HG03565 (cell line): ENCODE data around the gene TMC3.
"Not testable (repeated sequence)": the region's sequence is repeated elsewhere in the genome, so short reads cannot be mapped to it uniquely, and the experiment has no call there.

Experiments
- ATAC-seq: cut with Tn5 transposase; IDR thresholded peaks from one replicate; pipeline ENCODE4 v1.9.1; 2021; ENCODE audit warnings: mild to moderate bottlenecking, moderate library complexity; ENCODE audit not compliant: unreplicated experiment

Gene TMC3

DNA sequence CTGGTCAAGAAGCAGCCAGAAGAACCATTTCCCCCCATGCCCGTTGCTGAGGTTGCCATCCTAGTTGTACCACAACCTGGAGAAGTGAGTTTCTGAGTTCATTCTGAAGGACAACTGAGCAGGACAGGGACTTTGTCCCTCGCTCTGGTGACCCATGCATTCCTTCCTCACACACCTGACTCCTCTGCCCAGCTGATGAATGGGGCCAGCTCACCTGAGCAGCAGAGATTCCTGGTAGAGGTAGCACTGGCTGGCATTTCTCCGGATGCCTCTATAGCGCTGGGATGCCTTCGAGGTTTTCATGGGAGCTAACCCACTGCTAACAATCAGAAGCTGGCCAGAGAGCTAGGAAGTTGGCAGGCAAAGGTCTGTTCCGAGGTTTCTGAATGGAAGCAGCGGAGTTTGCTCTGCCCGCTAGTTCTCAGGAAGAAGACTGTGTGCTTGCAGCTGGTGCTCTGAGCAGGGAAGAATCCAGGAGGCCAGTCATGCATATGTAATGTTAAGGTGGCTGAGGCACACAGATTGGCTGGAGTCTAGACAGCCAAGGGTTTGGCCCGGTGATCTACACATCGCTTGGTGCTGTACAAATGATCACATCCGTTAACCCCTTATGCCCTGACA is at the start of gene TMC3:
TSS of gene TMC3 (minus strand) at position 439 of the 621 bp plus-strand sequence. CDS start at position 303, 136 bp downstream.
- ATAC-seq, result no peak

DNA sequence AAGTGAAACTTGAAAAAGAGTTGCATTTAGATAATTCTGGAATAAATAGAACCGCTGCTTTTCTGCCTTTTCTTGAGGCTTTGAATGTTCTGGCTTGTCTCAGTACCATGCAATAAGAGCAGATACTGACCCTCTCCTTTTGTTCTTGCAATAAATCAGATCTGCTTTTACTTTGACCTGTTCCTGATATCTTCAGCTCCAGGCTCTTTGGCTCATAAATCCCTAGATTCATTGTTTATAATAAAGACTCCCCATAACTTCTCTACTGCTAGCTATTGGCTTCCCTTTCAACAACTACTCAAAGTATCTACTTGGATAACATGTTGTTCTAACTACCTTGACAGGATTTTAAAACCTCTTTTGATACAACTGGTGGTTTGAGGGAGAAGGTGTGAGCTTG is 47.4 kb upstream of the TMC3 start:
- no peak for ATAC-seq

DNA sequence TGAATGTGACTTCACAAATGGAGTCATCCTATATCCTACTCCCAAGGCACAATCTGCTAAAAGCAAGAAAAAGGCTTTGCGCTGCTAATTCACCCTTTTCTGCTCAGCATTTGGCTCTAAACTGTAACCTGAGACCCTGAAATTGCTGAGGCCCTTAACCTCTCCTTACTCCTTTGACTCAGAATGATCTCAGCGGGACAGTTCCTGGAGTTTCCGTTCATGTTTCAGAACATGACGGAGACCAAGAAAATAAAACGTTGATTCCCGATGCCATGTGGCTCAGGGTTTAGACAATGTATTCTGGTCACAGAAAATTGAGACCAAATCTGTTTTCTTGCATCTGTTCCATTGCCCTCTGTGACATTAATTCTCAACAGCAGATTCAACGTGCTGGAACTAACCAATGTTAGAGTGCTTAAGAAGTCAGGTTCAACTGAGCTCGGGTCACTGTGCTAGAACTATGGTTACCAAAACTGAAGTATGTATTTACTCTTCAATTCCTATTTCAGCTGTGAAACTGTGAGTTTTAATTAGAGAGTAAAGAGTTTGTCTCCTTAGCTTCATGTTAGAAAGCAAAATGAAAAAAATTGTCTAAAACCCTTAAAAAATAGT is 45.4 kb upstream of the TMC3 start:
- no peak for ATAC-seq

DNA sequence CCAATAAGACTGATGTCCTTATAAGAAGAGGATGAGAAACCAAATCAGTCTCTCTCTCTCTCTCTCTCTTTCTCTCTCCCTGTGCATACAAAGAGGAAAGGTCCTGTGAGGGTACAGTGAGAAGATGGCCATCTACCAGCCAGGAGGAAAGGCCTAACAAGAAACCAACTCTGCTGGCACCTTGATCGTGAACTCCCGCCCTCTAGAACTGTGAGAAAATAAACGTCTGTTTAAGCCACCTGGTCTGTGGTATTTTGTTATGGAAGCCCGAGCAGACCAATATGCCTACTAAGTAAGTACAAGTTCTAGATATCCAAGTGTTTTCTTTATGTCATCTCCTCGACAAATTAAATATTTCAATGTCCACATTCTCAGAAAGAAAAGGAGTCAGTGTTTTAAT is 44.9 kb upstream of the TMC3 start:
- ATAC-seq, result no peak

DNA sequence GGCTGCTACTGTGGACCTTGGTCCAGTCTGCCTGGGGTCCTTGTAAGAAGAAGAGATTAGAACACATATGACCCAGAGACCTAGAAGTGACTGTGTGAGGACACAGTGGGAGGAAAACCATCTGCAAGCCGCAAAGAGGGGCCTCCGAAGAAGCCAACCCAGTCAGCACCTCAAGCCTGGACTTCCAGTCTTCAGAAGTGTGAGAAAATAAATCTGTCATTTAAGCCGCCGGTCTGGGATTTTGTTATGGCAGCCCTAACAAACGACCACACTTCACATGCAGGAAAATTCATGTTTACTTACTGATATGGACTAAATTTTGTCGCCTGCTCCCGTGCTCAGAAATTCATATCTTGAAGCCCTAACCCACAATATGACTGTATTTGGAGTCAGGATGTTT is 44.4 kb upstream of the TMC3 start:
- ATAC-seq, result no peak

DNA sequence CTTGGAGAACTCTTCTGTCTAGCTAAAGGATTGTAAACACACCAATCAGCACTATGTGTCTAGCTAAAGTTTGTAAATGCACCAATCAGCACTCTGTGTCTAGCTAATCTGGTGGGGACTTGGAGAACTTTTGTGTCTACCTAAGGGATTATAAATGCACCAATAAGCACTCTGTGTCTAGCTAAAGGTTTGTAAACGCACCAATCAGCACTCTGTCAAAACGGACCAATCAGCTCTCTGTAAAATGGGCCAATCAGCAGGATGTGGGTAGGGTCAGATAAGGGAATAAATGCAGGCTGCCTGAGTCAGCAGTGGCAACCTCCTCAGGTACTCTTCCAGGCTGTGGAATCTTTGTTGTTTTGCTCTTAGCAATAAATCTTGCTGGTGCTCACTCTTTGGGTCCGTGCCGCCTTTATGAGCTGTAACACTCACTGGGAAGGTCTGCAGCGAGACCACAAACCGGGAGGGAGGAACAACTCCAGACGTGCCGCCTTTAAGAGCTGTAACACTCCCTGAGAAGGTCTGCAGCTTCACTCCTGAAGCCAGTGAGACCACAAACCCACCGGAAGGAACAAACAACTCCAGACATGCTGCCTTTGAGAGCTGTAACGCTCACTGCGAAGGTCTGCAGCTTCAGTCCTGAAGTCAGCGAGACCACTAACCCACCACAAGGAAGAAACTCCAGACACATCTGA is 40.4 kb upstream of the TMC3 start:
- ATAC-seq, result not testable (repeated sequence)

DNA sequence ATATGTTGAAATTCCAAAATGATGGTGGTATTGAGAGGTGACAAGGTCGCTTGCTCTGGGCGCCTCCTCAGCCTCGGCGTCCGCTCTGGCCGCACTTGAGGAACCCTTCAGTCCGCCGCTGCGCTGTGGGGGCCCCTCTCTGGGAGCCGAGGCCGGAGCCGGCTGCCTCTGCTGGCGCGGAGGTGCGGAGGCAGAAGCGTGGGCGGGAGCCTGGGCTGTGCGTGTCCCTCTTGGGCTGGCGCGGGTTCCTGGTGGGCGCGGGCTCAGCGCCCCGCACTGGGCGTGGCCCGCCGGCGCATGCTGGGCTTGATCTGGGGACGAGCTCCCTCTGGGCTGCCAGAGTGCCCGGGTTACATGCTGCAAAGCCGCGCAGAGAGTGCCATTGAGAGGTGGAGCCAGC is 39.8 kb upstream of the TMC3 start:
- no peak for ATAC-seq

DNA sequence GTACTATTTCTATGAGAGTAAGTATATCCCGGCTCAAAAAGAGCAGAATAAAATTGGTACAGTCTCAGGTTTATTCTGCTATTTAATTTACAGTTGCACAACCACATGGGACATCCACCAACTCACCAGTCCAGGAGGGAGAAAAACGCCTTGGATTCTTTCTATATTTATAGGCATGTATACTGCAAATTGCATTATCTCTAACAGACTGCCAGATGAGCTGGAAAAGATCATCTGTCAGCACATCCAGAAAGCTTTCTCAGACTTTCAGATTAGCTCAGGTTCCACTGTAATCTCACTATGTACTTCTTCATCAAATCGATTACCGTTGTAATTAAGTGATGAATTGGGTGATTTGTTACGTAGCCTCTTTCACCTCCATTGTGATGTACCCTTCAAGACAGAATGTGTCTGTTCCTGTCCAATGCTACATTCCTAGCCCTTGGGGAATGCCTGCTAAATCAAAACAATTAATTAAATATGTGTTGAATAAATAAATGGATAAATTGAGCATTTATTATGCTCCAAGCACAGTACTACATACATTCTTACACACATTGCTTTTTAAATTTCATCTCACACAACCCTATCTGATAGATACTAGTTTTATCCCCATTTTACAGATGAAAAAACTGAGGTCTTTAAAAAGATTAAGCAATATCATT is 38.1 kb upstream of the TMC3 start:
- ATAC-seq, result no peak

DNA sequence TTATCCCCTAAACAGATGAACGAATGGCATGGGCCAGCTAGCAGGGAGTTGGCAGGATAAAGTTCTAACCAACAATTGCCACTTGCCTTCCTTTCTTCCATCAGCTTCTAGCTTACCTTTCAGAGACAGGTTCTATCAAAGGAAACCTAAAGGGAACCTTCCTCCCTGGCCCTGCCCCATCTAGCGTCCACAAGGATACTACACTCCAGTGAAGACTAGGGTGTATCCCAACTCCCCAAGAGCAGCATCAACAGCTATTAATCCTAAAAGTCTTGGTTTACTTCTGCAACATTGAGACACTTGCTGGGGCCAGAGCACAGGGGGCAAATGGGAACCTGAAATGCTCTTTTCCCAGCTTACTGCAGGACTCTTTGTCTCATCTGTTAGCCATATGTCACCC is 37.0 kb upstream of the TMC3 start:
- no peak for ATAC-seq

DNA sequence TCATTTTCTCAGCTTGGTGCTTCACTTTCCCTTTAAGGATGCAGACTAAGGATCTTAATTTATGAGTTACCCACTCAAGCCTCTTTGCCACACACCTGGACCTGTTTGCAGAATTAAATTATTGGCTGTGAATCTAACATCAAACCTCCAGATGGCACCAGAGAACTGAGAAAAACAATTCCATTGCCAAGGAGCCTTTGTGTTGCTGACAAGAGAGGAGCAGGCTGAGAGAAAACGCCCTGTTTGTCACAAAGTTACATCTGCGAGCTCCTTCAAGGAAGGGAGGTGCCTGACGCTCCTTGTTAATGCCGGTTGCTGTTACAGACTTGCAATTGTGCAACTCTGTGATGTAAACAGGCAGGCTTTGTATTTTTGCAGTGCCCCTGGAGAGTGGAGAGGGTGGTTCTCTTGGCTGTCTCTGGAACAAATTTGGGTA is 36.3 kb upstream of the TMC3 start:
- no peak for ATAC-seq

DNA sequence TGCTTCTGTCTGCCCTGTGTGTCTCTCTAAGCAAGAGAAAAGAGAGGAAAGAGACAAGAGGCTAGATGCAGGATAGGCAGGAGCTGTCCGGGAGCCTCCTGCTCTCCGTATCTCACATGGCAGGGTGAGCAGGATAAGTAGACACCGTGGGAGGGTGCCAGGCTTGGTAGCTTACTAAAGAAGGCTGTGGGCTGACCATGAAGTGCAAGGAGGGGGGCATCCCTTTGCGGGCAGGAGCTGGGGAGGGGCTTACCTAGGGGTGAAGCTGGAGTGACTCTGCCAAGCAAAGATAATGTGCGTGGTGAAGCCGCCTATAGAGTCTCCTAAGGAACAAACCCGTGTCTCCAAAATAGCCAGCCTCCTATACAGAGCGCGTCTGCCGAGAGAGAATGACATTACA is 33.7 kb upstream of the TMC3 start:
- no peak for ATAC-seq

DNA sequence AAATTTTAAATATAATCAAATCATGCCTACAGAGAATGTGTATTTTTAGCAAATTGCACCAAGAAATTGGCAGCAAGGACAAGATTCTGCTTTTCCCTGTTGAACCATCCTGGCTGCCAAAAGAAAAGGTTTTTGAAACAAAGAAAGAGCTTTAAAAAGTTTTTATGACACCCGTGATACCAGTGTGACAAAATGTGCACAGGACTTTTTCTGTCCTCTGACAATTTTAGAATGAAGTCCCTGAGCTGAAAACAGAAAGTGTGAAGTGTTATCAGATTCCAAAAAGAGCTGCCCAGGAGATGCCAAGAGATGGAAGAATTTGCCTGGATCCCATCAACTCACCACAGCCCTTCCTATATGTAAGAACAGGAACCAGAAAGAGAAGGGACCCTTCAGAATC is 33.2 kb upstream of the TMC3 start:
- ATAC-seq, result no peak

DNA sequence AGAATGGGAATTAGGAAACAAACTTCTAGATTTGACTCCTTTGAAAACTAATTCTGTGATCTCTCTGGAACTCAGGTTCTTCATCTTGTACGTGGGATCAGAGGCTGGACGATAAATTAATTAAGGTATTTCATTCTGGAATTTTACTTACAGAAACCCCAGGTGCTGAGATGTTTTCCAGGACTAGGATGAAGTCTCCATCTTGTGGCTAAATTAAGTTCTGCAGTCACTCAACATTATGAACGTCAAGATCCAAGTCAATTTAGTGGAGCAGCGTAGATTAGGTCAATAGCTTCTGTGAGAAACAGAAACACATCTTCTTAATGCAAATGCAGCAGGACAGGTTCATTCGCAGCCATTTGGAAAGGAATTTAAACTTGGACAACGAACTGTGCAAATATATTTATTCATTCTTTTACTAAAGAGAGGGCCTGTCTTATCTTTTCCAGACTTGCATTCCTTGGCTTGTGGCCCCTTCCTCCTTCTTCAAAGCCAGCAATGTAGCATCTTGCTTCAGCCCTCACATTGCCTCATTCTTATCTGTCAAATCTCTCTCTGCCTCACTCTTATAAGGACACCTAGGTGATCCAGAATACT is 26.7 kb upstream of the TMC3 start:
- ATAC-seq, result no peak

DNA sequence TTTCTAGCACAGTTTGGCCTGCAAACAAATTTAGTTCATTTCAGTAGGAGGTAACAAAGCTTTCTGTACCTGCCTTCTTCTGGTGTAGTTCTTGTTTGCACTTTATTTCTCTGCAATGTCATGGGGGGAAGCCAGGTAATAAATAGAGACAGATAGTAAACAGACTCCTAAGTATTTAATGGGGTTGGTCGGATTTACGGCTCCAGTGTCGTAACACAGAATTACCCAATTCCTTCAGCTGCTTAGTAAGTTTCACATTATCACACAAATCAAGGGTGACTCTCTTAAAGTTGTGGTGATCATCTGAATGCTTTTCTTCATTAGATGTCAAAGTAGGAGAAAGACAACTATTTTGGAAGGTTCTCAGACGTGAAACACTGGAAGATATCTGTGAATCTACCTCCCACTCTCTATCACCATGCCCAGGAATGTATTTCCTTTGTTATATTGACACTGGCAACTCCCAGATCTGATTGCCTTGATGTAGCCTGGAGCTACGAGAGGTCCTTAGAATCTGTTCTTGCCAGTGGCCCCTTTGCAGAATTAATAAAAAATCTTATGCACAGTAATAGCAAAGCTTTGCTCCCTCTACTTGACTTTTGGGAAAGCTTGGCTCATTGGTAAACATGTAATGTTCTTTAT is 25.0 kb upstream of the TMC3 start:
- ATAC-seq, result no peak

DNA sequence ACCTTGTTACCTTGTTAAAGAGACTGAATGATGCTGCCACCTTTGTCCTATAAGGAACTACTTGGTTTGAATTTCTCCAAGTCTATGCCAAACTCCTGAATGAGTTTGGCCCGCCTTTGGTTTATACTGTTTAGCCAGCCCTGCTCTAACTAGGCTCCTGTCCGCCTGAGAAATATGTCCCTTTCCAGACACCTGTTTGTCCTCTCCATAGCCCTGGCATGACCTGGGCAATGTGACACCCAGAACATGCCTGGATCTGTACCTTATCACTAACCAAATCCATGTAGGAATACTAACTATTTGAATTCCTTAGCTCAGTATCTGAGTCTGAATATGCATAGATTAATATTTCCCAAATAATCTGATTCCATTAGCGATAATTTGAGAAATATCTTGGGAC is 24.4 kb upstream of the TMC3 start:
- ATAC-seq, result no peak

DNA sequence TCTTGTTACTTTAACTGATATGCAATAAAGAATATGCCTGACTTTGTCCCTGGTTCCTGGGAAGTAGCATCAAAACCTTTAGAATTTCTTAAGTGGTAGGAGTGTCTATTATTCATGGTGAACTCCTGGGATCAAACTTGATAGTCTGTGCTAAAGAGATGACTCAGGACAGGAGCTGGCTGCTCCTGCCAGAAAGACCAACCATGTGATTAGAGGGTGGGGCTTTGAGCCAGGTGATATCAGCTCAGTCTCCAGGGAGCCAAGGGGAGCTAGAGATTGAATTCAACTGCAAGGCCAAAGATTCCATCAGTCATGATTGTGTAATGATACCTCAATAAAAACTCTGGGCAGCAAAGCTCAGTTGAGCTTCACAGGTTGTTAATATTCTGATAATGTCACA is 20.6 kb upstream of the TMC3 start:
- ATAC-seq, result no peak

DNA sequence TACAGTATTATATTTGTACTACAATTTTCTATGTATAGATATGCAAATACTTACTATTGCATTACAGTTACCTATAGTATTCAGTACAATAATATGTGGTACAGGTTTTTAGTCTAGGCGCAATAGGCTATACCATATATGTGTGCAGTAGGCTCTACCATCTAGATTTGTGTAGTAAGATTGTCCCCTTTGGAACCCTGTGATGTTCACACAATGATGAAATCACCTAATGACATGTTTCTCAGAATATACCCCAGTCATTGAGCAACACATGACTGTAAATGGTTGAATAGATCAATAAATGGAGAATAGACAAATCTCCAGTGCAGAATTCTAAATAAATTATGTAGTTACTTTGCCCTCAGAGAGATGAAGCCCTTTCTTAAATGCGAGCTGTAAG is 17.6 kb upstream of the TMC3 start:
- no peak for ATAC-seq

DNA sequence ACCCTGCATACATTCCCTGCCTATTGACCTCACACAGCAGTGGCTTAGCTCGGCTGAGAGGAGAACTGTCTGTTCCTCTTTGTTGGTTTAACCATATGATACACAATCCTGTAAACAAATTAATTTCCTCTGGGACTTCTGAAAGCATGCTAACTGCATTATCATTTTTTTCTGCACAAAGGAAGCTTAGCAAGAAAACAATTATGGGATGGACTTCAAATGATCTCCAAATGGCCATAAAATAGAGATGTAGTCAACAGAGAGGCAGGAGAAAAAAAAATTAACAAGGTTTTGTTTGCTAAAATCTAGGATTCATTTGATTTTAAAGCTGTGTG is 14.4 kb upstream of the TMC3 start:
- no peak for ATAC-seq

DNA sequence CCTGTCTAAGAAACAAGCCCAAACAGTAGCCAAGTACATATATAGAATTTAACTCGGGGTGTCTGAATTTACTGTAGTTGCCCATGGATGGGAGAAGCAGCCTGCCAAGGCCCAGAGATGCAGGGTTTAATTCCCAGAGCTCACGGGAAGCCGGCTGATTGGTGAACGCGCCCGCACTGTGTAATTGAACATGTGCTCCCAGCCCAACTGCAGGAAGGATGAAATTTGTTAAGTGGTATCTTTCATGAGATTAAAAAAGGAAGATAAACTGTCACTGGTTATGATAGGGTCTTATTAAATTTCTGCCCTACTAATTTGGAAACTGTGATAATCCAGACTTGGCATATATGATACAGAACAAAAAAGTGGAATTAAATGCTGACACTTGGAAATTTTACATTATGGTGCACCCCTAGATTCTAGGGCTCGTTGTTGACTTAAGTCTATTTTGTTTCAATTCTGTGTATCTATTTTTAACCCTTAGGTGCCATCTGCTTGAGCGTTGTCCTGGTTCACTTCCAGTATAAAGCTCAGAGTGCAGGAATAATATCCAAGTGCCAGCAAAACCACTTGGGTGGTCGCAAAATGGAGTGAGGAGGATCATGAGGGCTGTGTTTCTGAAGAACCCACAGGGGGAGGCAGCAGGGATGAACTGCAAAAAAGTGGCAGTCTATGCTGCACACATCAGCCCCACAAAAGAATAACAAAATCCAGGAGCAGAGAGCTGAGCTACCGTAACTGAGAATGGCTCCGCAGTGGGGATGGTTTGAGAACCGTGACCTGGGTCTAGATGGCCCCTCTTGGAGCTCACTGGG is 13.8 kb upstream of the TMC3 start:
- no peak for ATAC-seq

DNA sequence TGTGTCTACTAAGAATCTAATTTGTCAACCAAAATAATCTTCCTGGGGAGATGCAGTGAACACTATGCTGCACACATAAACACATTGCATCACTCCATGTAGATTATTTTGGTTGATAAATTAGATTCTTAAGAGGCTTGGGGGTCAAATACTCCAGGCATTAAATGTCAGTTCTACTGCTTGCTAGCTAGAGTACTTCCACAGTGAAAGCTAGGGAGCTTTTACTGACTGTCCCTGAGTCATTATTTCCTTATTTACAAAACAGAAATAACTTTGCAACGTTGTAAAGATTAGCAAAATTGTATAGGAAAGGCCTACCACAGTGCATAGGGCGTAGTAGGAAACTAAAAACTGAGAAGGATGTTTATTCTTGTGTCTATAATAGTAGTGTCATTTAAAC is 12.9 kb upstream of the TMC3 start:
- ATAC-seq, result no peak
